ENCODE data around the gene GJA3. TPM values are rescaled to one million over a fixed set of nuclear protein-coding genes. Genes with fewer than 3 reads are reported as not detected.

Gene GJA3
- total and polyA plus RNA-seq, 11 donors: 5.4 to 30.5 (median 16.5) TPM

GRCh38 chr13:20127262-20127561, 33.6 kb downstream of the GJA3 start:
- Histone ChIP-seq H3K27me3 (peaks cover 0 to 21% (median 8%) of the 10 kb centered on the region in 9 donors), H3K4me1 (peaks cover 0 to 49% (median 24%) of the 10 kb centered on the region in 12 donors), H3K4me3 (peak overlapping the region in 11 of 12 donors; percentile 50 to 76 (median 65)), H3K36me3 (no peaks in the 10 kb centered on the region), H3K9me3 (no peaks in the 10 kb centered on the region), H3K27ac (peak overlapping the region; percentile 43 to 98 (median 94))
- WGBS, 4 donors: 21 to 34% (median 23%) methylated on average over 6 of the region's 6 CpGs
- DNase-seq: no peak
- intact Hi-C loops (cut with DNase I): loop anchor here in 8 of 10 donors (1.0 to 5.0 kb wide), 3 partner anchors 33 to 35 kb away; partner anchors contain the start of gene GJA3 (in 7 of the 8)
- TF ChIP-seq CTCF (IDR thresholded peaks at IDR 0.05): no peak
- no peak for TF ChIP-seq POLR2A (IDR thresholded peaks at IDR 0.05)
- ATAC-seq: peak in 3 of 4 donors; percentile 3 to 31 (median 5)

- ATAC-seq: peak; percentile 68 to 81 (median 76)
- H3K4me1 ChIP-seq: peaks cover 0 to 48% (median 24%) of the 10 kb centered on the region in 12 donors
- intact Hi-C loops (cut with DNase I): loop anchor here in 9 of 10 donors (1.0 to 5.0 kb wide), 4 partner anchors 34 to 36 kb away; partner anchors contain the start of gene GJA3 (in 8 of the 9)
Observed at GRCh38 chr13:20126541-20127261, 34.2 kb downstream of the GJA3 start.

GRCh38 chr13:20125783-20126165, 35.1 kb downstream of the GJA3 start:
- Histone ChIP-seq H3K36me3 (no peaks in the 10 kb centered on the region), H3K27ac (peak overlapping the region in 11 of 12 donors; percentile 47 to 98 (median 94)), H3K27me3 (peaks cover 0 to 21% (median 8%) of the 10 kb centered on the region in 9 donors), H3K4me3 (no peak overlapping the region), H3K9me3 (no peaks in the 10 kb centered on the region), H3K4me1 (peaks cover 0 to 42% (median 24%) of the 10 kb centered on the region in 12 donors)
- DNase-seq: no peak
- WGBS, 4 donors: 43 to 49% (median 48%) methylated on average over 4 of the region's 4 CpGs
- intact Hi-C loops (cut with DNase I): loop anchor here in 8 of 10 donors (1.0 to 5.0 kb wide), 3 partner anchors 35 to 37 kb away; partner anchors contain the start of gene GJA3 (in 8 of the 8)
- ATAC-seq: no peak
- TF ChIP-seq CTCF (IDR thresholded peaks at IDR 0.05) (no peak), POLR2A (IDR thresholded peaks at IDR 0.05) (no peak)

More at GRCh38 chr13:20126541-20127261, 34.2 kb downstream of the GJA3 start:
- H3K9me3 ChIP-seq: no peaks in the 10 kb centered on the region
- no peaks in the 10 kb centered on the region for H3K36me3 ChIP-seq
- peak overlapping the region; percentile 43 to 98 (median 94) for H3K27ac ChIP-seq
- DNase-seq: peak in 4 of 5 donors; percentile 41 to 68 (median 62)
- TF ChIP-seq CTCF (IDR thresholded peaks at IDR 0.05): no peak
- TF ChIP-seq POLR2A (IDR thresholded peaks at IDR 0.05): no peak
- peaks cover 0 to 21% (median 8%) of the 10 kb centered on the region in 9 donors for H3K27me3 ChIP-seq
- WGBS, 4 donors: 30 to 44% (median 42%) methylated on average over 16 of the region's 16 CpGs
- peak overlapping the region in 10 of 12 donors; percentile 50 to 76 (median 66) for H3K4me3 ChIP-seq

DNA sequence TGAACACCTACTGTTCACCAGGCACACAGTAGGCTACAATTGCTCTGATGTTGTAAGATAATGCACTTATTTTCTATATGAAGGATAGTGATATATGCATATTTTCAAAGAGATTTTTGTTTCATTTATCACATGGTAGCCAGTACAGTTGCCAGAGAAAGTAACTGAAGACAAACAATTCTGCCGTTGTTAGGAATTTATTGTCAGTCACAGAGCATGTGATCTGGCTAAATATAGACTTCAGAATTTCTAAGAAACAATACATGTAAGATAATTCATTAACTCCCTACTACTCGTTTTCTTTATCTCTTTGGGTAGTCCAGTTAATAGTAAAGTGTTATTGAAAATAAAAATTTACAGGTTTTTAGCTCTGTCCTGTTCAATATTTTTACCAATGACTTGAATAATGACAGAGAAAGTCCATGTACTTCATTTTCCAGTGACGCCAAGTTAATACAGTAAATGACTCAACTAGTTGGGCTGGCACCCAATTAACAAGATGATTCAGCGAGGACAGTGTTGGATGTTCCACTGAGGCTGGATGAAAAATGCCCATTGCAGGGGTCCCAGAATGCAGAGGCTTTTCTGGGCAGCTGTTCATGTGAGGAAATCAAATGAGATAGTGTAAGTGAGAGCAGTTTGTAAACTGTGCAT, 35.6 kb downstream of the GJA3 start:
- WGBS, 4 donors: 15 to 24% (median 20%) methylated on average over 4 of the region's 4 CpGs
- H3K9me3 ChIP-seq: no peaks in the 10 kb centered on the region
- TF ChIP-seq POLR2A (IDR thresholded peaks at IDR 0.05): no peak
- TF ChIP-seq CTCF (IDR thresholded peaks at IDR 0.05): no peak
- H3K4me1 ChIP-seq: peaks cover 0 to 42% (median 24%) of the 10 kb centered on the region in 12 donors
- H3K27me3 ChIP-seq: peaks cover 0 to 21% (median 8%) of the 10 kb centered on the region in 9 donors
- ATAC-seq (peak in 1 of 4 donors; percentile 31), DNase-seq (no peak)
- H3K27ac ChIP-seq: peak overlapping the region in 10 of 12 donors; percentile 47 to 98 (median 94)
- H3K36me3 ChIP-seq: no peaks in the 10 kb centered on the region
- intact Hi-C loops (cut with DNase I): loop anchor here in 6 of 10 donors (5.0 kb wide), 1 partner anchor 37 kb away; the partner anchor contains the start of gene GJA3 (in 6 of the 6)
- no peak overlapping the region for H3K4me3 ChIP-seq
